Sigmoid colon (tissue), 7 donors: ENCODE results near the gene PIM3. TPM values are rescaled to one million over a fixed set of nuclear protein-coding genes. Genes with fewer than 3 reads are reported as not detected.

Experiments used
- DNase-seq: peaks from one replicate; pipeline ENCODE4 v3.0.0-alpha.2; 2019
- H3K27ac ChIP-seq, 4 donors: fragments of 200-600 bp; sonication (generic); one replicate each; pipeline ENCODE4 v1.5.1; 2016 to 2019; ENCODE audit warnings: mild to moderate bottlenecking in 1 of 4
- H3K27me3 ChIP-seq, 3 donors: fragments of 200-600 bp; sonication (generic); one replicate each; pipeline ENCODE4 v1.5.1; 2019; ENCODE audit warnings: mild to moderate bottlenecking in 1 of 3
- H3K36me3 ChIP-seq, 4 donors: fragments of 200-600 bp; sonication (generic); one replicate each; pipeline ENCODE4 v1.5.1; 2016 to 2019
- H3K4me1 ChIP-seq, 4 donors: fragments of 200-600 bp; sonication (generic); one replicate each; pipeline ENCODE4 v1.5.1; 2017 to 2019
- H3K4me3 ChIP-seq, 4 donors: fragments of 200-600 bp; sonication (generic); one replicate each; pipeline ENCODE4 v1.5.1; 2017 to 2019; ENCODE audit warnings: mild to moderate bottlenecking in 2 of 4, moderate library complexity in 1 of 4
- H3K9me3 ChIP-seq, 4 donors: fragments of 200-600 bp in 3 of 4; sonication (generic) in 3 of 4; one replicate each; pipeline versions ENCODE4 v1.5.1 to v1.6.1; 2013 to 2019
- EP300 ChIP-seq, 4 donors: sonication (generic); formaldehyde crosslinking; IDR thresholded peaks; one replicate each; pipeline ENCODE4 v1.6.1; 2017; ENCODE audit warnings: antibody characterized with exemption in 4 of 4
- POLR2A ChIP-seq, 2 donors: fragments of 450-650 bp; IDR thresholded peaks; one replicate each; pipeline ENCODE4 v1.6.1; 2016; ENCODE audit warnings: antibody characterized with exemption in 2 of 2, mild to moderate bottlenecking in 2 of 2, moderate library complexity in 2 of 2
- POLR2AphosphoS5 ChIP-seq, 4 donors: sonication (generic); formaldehyde crosslinking; IDR thresholded peaks; one replicate each; pipeline ENCODE4 v1.6.1; 2017; ENCODE audit warnings: antibody characterized with exemption in 4 of 4
- WGBS, 2 donors: extraction: QIAGEN DNeasy Blood & Tissue Kit; methylation state at CpG; one replicate each; pipeline ENCODE4 v1.1.7; 2013; 5-methylcytosine and 5-hydroxymethylcytosine counted together
- intact Hi-C: fragments of 100-400 bp; cut with DNase I; formaldehyde crosslinking; loops from one replicate; pipeline ENCODE4 v1.15.1; 2023
- polyA plus RNA-seq, 3 donors: library from polyadenylated mRNA; stranded (reverse); fragments of 200-250 nt; gene quantifications; one replicate each; pipeline ENCODE4 v1.2.3, GENCODE V29; 2013
- total RNA-seq, 4 donors: library from RNA; depleted of rRNA; stranded (reverse); fragments of >200 nt; gene quantifications; one replicate each; pipeline ENCODE4 v1.1.0, GENCODE V29; 2016
- TF ChIP-seq, protein P1 (sequence below), 4 experiments: fragments of 450-650 bp in 3 of 4; fragments of 200-600 bp in 1 of 4; IDR thresholded peaks; one replicate each; pipeline ENCODE4 v1.5.1; 2016 to 2019; ENCODE audit warnings: antibody characterized with exemption in 4 of 4, mild to moderate bottlenecking in 3 of 4, moderate library complexity in 2 of 4
- donor health status: healthy with polysubstance abuse.
- donor health status: Bipolar disorder and iron deficiency.
- donor health status: healthy.

The PIM3 gene
- total and polyA plus RNA-seq, 7 donors = 26.3 to 126 (median 49.4) TPM

DNA sequence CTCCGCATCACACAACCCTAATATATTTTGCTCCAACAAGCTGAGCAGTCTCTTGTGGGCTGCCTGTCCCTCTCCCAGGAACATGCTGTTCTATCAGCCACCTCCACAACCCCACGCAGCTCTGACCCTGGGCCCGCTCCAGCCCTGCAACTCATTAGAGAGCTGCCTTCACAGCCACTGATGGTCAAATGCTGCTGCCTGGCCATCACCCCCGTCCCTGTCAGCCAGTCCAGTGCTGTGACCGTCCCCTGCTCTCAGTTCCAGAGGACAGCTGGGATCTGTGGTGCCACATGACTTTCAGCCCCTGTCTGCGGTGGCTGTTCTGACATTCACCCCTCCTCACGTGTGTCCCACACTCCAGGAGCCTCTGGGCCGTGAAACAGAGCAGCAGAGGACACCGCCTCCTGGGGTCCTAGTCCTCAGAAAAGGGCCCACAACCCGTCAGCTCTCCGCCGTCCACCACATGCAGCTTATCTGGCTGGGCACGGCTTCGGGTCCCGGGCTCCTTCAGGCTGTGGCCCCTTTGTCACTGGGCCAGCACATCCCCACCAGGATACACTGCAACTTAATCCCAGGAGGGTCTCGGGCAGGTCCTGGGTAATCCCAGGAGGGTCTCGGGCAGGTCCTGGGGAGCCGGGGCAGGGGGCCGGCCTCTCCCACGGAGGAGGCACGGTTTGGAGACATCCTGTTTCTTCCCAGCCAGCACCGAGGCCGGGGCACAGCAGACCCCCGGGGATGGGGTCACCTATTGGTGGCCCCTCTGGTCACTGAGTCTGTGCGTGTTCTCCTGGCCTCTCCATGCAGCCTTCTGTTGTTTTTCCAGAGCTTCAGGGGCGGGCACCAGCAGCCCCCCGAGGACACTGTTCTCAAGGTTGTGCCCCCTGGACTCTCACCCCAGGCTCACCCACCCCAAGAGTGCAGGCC lies 27.1 kb upstream of the PIM3 start:
- DNase-seq = peak; percentile 94
- Histone ChIP-seq H3K27me3 (peaks cover 7 to 14% (median 9%) of the 10 kb centered on the region in 3 donors), H3K9me3 (no peaks in the 10 kb centered on the region), H3K36me3 (no peaks in the 10 kb centered on the region), H3K4me1 (peaks cover 0 to 57% (median 55%) of the 10 kb centered on the region in 4 donors), H3K4me3 (no peak overlapping the region), H3K27ac (peak overlapping the region; percentile 88 to 96 (median 90))
- WGBS, 2 donors = 80 to 84% methylated on average over 27 of the region's 27 CpGs
- intact Hi-C loops = loop anchor here (5.0 kb wide), 1 partner anchor 269 kb away; the partner anchor contains the start of gene SELENOO
- TF ChIP-seq, protein P1, sequence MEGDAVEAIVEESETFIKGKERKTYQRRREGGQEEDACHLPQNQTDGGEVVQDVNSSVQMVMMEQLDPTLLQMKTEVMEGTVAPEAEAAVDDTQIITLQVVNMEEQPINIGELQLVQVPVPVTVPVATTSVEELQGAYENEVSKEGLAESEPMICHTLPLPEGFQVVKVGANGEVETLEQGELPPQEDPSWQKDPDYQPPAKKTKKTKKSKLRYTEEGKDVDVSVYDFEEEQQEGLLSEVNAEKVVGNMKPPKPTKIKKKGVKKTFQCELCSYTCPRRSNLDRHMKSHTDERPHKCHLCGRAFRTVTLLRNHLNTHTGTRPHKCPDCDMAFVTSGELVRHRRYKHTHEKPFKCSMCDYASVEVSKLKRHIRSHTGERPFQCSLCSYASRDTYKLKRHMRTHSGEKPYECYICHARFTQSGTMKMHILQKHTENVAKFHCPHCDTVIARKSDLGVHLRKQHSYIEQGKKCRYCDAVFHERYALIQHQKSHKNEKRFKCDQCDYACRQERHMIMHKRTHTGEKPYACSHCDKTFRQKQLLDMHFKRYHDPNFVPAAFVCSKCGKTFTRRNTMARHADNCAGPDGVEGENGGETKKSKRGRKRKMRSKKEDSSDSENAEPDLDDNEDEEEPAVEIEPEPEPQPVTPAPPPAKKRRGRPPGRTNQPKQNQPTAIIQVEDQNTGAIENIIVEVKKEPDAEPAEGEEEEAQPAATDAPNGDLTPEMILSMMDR (IDR thresholded peaks at IDR 0.05) = no peak
- TF ChIP-seq POLR2AphosphoS5 (IDR thresholded peaks at IDR 0.05) (peak; percentile 28 to 47 (median 44)), EP300 (IDR thresholded peaks at IDR 0.05) (peak in 1 of 4 donors; percentile 31), POLR2A (IDR thresholded peaks at IDR 0.05) (no peak)

DNA sequence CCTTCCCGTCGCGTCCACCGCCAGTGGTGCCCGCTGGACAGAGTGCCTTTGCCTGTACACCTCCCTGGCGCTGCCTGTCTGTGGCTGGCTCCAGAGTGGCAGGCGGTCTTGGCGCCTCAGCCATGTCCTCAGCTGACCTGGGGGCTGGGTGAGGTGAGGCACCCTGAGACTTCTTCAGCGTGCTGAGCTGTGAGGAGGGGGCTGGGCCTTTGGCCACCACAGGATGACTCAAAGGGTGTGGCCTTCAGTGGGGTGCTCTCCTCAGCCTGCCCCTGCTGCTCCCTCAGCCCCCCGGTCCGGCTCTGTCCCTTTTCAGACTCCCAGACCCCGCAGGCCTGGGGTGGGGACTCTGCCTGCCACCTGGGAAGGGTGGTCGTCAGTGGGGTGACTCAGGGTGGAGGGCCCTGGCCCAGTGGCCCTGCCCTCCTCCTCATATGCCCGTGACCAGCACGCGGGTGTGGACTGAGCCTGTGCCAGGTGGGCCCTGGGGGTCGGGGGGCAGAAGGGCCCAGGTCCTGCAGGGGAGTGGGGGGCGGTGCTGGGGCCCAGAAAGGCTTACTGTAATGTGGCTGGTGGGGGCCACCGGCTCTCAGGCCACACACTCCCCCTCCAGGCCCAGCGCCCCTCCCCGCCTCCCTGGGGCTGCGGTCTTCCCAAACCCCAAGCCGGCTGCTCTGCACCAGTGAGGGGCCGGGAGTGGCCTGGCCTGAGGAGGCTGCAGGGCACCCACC lies 26.2 kb upstream of the PIM3 start:
- intact Hi-C loops = loop anchor here (5.0 kb wide), 1 partner anchor 268 kb away; the partner anchor contains the start of gene SELENOO
- H3K27me3 ChIP-seq = peaks cover under 1 to 6% (median under 1%) of the 10 kb centered on the region in 3 donors
- whole genome bisulfite sequencing, 2 donors = 42 to 46% methylated on average over 24 of the region's 24 CpGs
- H3K9me3 ChIP-seq = no peaks in the 10 kb centered on the region
- TF ChIP-seq EP300 (IDR thresholded peaks at IDR 0.05) = no peak
- no peak for TF ChIP-seq POLR2A (IDR thresholded peaks at IDR 0.05)
- TF ChIP-seq POLR2AphosphoS5 (IDR thresholded peaks at IDR 0.05) = peak in 3 of 4 donors; percentile 20 to 87 (median 47)
- TF ChIP-seq, protein P1 (IDR thresholded peaks at IDR 0.05) = no peak
- H3K4me1 ChIP-seq = peaks cover 0 to 54% (median 50%) of the 10 kb centered on the region in 4 donors
- peak overlapping the region; percentile 41 to 61 (median 58) for H3K4me3 ChIP-seq
- H3K36me3 ChIP-seq = no peaks in the 10 kb centered on the region
- DNase-seq = peak; percentile 85
- H3K27ac ChIP-seq = peak overlapping the region; percentile 88 to 96 (median 90)

DNA sequence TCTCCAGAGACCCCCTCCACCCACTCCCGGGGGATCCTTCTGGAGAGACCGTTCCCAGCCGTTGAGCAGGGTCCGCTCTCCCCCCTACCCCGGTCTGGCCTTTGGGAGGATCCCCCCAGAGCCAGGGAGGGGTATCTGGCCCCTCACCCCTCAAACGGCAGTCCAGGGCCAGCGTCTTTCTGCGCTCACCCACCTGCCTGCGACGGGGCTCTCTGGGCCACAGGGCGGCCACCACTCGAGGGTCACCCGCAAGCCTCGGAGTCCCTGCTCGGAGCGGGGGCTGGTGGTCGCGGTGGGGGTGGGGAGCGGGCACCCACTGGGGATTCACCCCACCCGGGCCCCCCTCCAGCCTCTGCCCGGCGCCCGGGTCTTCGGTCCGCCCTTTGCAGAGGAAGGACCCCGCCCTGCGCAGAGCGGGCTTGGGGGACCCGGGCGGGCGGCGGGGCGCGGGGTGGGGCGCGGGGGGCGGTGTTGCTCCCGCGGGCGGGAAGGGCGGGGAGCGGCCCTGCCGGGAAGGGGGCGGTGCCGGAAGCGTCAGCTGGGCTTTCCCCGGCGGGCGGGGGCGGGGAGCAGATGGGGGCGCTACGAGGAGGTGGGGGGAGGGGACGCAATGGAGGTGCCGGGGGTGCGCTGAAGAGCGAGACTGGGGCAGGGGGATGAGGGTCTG lies 25.5 kb upstream of the PIM3 start:
- intact Hi-C loops = loop anchor here (5.0 kb wide), 1 partner anchor 267 kb away; the partner anchor contains the start of gene SELENOO
- no peak for TF ChIP-seq EP300 (IDR thresholded peaks at IDR 0.05)
- peak in 1 of 4 donors; percentile 23 for TF ChIP-seq POLR2AphosphoS5 (IDR thresholded peaks at IDR 0.05)
- WGBS, 2 donors = 4 to 5% methylated on average over 56 of the region's 56 CpGs
- Histone ChIP-seq H3K36me3 (no peaks in the 10 kb centered on the region), H3K9me3 (no peaks in the 10 kb centered on the region), H3K27me3 (no peaks in the 10 kb centered on the region), H3K4me3 (peak overlapping the region; percentile 41 to 61 (median 58)), H3K27ac (peak overlapping the region; percentile 88 to 96 (median 90)), H3K4me1 (peaks cover 0 to 47% (median 44%) of the 10 kb centered on the region in 4 donors)
- DNase-seq = peak; percentile 93

DNA sequence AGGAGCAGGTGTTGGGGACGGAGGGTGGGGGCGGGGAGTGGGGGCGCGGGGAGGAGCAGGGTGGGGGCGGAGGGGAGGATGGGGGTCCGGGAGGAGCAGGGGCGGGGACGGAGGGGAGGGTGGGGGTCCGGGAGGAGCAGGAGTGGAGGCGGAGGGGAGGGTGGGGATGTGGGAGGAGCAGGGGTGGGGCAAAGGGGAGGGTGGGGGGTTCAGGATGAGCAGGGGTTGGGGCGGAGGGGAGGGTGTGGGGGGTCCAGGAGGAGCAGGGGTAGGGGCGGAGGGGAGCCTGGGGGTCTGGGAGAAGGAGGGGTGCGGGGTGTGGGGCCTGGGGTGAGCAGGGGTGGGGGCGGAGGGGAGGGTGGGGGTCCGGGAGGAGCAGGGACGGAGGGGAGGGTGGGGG lies 25.0 kb upstream of the PIM3 start:
- TF ChIP-seq POLR2AphosphoS5 (IDR thresholded peaks at IDR 0.05) = no peak
- TF ChIP-seq, protein P1 (IDR thresholded peaks at IDR 0.05) = no peak
- no peak for TF ChIP-seq EP300 (IDR thresholded peaks at IDR 0.05)
- TF ChIP-seq POLR2A (IDR thresholded peaks at IDR 0.05) = no peak
- DNase-seq = no peak
- intact Hi-C loops = no loop called here
- H3K4me3 ChIP-seq = peak overlapping the region; percentile 41 to 61 (median 58)
- WGBS, 2 donors = 4 to 7% methylated on average over 15 to 16 of the region's 16 CpGs
- no peaks in the 10 kb centered on the region for H3K27me3 ChIP-seq
- H3K27ac ChIP-seq = peak overlapping the region; percentile 88 to 96 (median 90)
- H3K4me1 ChIP-seq = peaks cover 0 to 47% (median 43%) of the 10 kb centered on the region in 4 donors
- no peaks in the 10 kb centered on the region for H3K9me3 ChIP-seq
- no peaks in the 10 kb centered on the region for H3K36me3 ChIP-seq
